ENCODE measurements around the gene TSPYL6.
"Not testable (repeated sequence)": the region's sequence is repeated elsewhere in the genome, so short reads cannot be mapped to it uniquely, and the experiment has no call there.

The TSPYL6 gene

DNA sequence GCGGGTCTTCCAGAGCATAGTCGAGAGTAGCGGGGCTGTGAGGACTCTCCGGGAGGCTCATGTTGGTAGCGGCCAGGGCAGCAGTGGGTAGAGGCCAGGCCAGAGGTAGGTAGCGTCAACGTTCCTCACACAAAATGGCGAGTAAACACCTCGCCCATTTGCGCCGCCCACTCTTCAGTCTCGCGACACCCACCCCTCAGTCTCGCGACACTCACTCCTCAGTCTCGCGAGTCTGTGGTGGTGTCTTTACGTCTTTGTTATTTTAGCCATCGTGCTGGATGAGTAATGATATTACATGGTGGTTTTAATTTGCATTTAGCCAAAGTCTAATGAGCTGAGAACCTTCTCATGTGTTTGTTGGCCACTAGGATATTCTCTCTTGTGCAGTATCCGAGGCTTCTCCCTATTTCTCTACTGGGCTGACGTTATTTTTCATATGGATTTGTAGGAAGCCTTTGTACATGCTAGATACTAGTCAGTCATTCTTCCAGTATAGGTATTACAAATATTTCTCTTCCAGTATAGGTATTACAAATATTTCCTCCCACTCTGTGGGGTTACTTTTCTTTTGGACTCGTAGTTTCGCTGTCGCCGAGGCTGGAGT is at the start of gene TSPYL6:
TSPYL6 (minus strand) TSS at position 139 of the 604 bp plus-strand sequence; CDS start at position 61, 78 bp downstream.
- Histone ChIP-seq H3K4me3 (ENCODE audit: low read length) (no peak within 1 kb of the TSS), H3K36me3 (ENCODE audit: insufficient read depth, low read depth, low read length) (no peaks in the 10 kb centered on the region), H3K27me3 (ENCODE audit: insufficient read depth, low read length) (no peaks in the 10 kb centered on the region), H3K27ac (ENCODE audit: low read length) (no peak within 1 kb of the TSS), H3K4me1 (ENCODE audit: insufficient read depth, low read length) (no peaks in the 10 kb centered on the region), H3K9me3 (ENCODE audit: insufficient read depth, low read depth, low read length) (no peaks in the 10 kb centered on the region), H3K9ac (ENCODE audit: low read depth, low read length) (no peak within 1 kb of the TSS)

GRCh38 chr2:54303631-54304030 is 47.6 kb upstream of the TSPYL6 start:
- H3K9ac ChIP-seq (ENCODE audit: low read depth, low read length), result no peak overlapping the region
- no peaks in the 10 kb centered on the region for H3K9me3 ChIP-seq (ENCODE audit: insufficient read depth, low read depth, low read length)
- H3K27ac ChIP-seq (ENCODE audit: low read length), result no peak overlapping the region
- no peaks in the 10 kb centered on the region for H3K4me1 ChIP-seq (ENCODE audit: insufficient read depth, low read length)
- no peak overlapping the region for H3K4me3 ChIP-seq (ENCODE audit: low read length)
- no peaks in the 10 kb centered on the region for H3K36me3 ChIP-seq (ENCODE audit: insufficient read depth, low read depth, low read length)
- H3K27me3 ChIP-seq (ENCODE audit: insufficient read depth, low read length), result no peaks in the 10 kb centered on the region

DNA sequence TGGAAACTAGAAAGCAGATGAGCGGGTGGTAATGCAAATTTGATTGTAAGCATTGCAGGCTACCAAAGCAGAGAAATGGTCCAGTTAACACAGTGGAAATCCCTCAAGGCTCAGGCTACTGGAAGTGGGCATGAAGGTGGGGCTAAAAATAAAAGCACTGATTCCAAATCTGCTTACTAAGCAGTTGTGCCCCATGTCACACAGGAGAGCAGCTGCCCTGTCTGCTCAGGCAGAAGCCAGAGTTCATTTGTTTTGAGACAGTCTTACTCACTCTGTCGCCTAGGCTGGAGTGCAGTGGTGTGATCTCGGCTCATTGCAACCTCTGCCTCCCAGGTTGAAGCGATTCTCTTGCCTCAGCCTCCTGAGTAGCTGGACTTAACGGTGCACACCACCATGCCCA is 42.5 kb upstream of the TSPYL6 start:
- H3K9ac ChIP-seq (ENCODE audit: low read depth, low read length), result no peak overlapping the region

DNA sequence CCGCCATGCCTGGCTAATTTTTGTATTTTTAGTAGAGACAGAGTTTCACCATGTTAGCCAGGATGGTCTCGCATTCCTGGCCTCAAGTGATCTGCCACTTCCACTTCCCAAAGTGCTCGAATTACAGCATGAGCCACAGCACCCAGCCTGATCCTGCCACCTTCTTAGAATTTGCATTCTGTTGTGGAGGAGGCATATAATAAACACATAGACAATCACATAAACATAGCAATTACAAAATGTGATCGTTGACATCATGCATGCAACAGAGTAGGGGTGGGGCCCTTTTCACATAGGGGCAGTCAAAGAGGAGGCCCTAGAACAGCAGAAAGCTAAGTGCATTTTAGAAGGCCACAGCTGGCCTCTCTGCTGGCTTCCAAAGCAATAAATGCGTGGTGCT is 39.9 kb upstream of the TSPYL6 start:
- H3K4me1 ChIP-seq (ENCODE audit: insufficient read depth, low read length), result no peaks in the 10 kb centered on the region; the same call in 1 of the 2 replicates
- H3K9ac ChIP-seq (ENCODE audit: low read depth, low read length), result no peak overlapping the region
- no peaks in the 10 kb centered on the region for H3K36me3 ChIP-seq (ENCODE audit: insufficient read depth, low read depth, low read length)
- H3K27ac ChIP-seq (ENCODE audit: low read length), result no peak overlapping the region
- no peak overlapping the region for H3K4me3 ChIP-seq (ENCODE audit: low read length)
- H3K27me3 ChIP-seq (ENCODE audit: insufficient read depth, low read length), result peaks cover 27% of the 10 kb centered on the region
- no peaks in the 10 kb centered on the region for H3K9me3 ChIP-seq (ENCODE audit: insufficient read depth, low read depth, low read length)

More for the DNA sequence above, 42.5 kb upstream of the TSPYL6 start:
- H3K36me3 ChIP-seq (ENCODE audit: insufficient read depth, low read depth, low read length), result no peaks in the 10 kb centered on the region
- no peak overlapping the region for H3K27ac ChIP-seq (ENCODE audit: low read length)
- H3K27me3 ChIP-seq (ENCODE audit: insufficient read depth, low read length), result peaks cover 3% of the 10 kb centered on the region
- no peaks in the 10 kb centered on the region for H3K9me3 ChIP-seq (ENCODE audit: insufficient read depth, low read depth, low read length)
- no peaks in the 10 kb centered on the region for H3K4me1 ChIP-seq (ENCODE audit: insufficient read depth, low read length)
- no peak overlapping the region for H3K4me3 ChIP-seq (ENCODE audit: low read length)

GRCh38 chr2:54294665-54295064 is 38.6 kb upstream of the TSPYL6 start:
- H3K9ac ChIP-seq (ENCODE audit: low read depth, low read length); H3K4me1 ChIP-seq (ENCODE audit: insufficient read depth, low read length); H3K27ac ChIP-seq (ENCODE audit: low read length); H3K4me3 ChIP-seq (ENCODE audit: low read length); H3K9me3 ChIP-seq (ENCODE audit: insufficient read depth, low read depth, low read length); H3K36me3 ChIP-seq (ENCODE audit: insufficient read depth, low read depth, low read length): not testable (repeated sequence)
- peaks cover 40% of the 10 kb centered on the region for H3K27me3 ChIP-seq (ENCODE audit: insufficient read depth, low read length)

GRCh38 chr2:54290356-54291025 is 34.5 kb upstream of the TSPYL6 start:
- no peaks in the 10 kb centered on the region for H3K9me3 ChIP-seq (ENCODE audit: insufficient read depth, low read depth, low read length)
- H3K36me3 ChIP-seq (ENCODE audit: insufficient read depth, low read depth, low read length), result no peaks in the 10 kb centered on the region
- H3K27me3 ChIP-seq (ENCODE audit: insufficient read depth, low read length), result peaks cover 78% of the 10 kb centered on the region
- H3K4me1 ChIP-seq (ENCODE audit: insufficient read depth, low read length), result peaks cover 22% of the 10 kb centered on the region; the same call in 1 of the 2 replicates
- peak overlapping the region; percentile 45 for H3K4me3 ChIP-seq (ENCODE audit: low read length)
- H3K27ac ChIP-seq (ENCODE audit: low read length), result no peak overlapping the region
- H3K9ac ChIP-seq (ENCODE audit: low read depth, low read length), result no peak overlapping the region

GRCh38 chr2:54289917-54290316 is 33.9 kb upstream of the TSPYL6 start:
- no peak overlapping the region for H3K9ac ChIP-seq (ENCODE audit: low read depth, low read length)
- H3K36me3 ChIP-seq (ENCODE audit: insufficient read depth, low read depth, low read length), result no peaks in the 10 kb centered on the region
- peak overlapping the region; percentile 45 for H3K4me3 ChIP-seq (ENCODE audit: low read length)
- H3K4me1 ChIP-seq (ENCODE audit: insufficient read depth, low read length), result peaks cover 22% of the 10 kb centered on the region; the same call in 1 of the 2 replicates
- H3K27me3 ChIP-seq (ENCODE audit: insufficient read depth, low read length), result peaks cover 78% of the 10 kb centered on the region
- H3K9me3 ChIP-seq (ENCODE audit: insufficient read depth, low read depth, low read length), result no peaks in the 10 kb centered on the region
- no peak overlapping the region for H3K27ac ChIP-seq (ENCODE audit: low read length)

DNA sequence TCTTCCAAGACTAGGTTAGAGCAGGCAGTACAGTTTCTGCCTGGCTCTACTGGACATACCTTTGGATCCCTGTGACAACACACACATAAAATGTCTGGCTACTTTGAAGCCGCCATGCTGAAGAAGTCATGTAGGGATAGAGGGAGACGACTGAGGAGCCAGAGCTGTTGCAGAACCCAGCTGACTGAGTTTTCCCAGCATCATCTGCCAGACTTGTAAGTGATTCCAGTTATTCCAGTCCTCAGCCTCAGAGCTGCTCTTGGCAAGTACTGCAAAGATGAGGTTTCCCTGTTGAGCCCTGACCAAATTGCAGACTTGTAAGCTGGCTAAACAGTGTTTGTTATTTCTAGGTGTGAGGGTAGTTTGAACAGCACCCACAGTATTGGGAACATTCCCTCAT is 31.5 kb upstream of the TSPYL6 start:
- H3K27ac ChIP-seq (ENCODE audit: low read length), result no peak overlapping the region
- peaks cover 22% of the 10 kb centered on the region; the same call in 1 of the 2 replicates for H3K4me1 ChIP-seq (ENCODE audit: insufficient read depth, low read length)
- no peak overlapping the region for H3K4me3 ChIP-seq (ENCODE audit: low read length)
- H3K9me3 ChIP-seq (ENCODE audit: insufficient read depth, low read depth, low read length), result no peaks in the 10 kb centered on the region
- H3K9ac ChIP-seq (ENCODE audit: low read depth, low read length), result no peak overlapping the region
- peaks cover 65% of the 10 kb centered on the region for H3K27me3 ChIP-seq (ENCODE audit: insufficient read depth, low read length)
- H3K36me3 ChIP-seq (ENCODE audit: insufficient read depth, low read depth, low read length), result no peaks in the 10 kb centered on the region

DNA sequence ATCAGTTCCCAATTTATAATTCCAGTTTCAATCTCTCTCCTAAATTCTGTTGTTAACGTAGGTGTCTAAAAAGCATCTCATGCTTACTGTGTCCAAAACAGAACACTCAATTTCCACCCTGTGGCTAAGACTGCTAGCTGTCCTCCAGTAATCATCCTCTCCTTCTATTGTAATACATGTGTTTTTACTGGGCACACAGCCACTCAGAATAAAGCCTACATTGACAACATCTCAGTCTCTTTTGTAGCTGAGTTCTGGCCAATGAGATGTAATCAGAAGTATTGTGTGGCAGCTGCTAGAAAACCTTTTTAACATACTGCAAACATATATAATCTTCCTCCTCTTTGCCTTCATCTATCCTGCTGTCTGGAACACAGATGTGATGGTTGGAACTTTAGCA is 29.4 kb upstream of the TSPYL6 start:
- H3K27me3 ChIP-seq (ENCODE audit: insufficient read depth, low read length), result peaks cover 46% of the 10 kb centered on the region
- H3K9ac ChIP-seq (ENCODE audit: low read depth, low read length), result no peak overlapping the region
- no peaks in the 10 kb centered on the region for H3K36me3 ChIP-seq (ENCODE audit: insufficient read depth, low read depth, low read length)
- H3K4me1 ChIP-seq (ENCODE audit: insufficient read depth, low read length), result peaks cover 17% of the 10 kb centered on the region; the same call in 1 of the 2 replicates
- no peak overlapping the region for H3K27ac ChIP-seq (ENCODE audit: low read length)
- H3K9me3 ChIP-seq (ENCODE audit: insufficient read depth, low read depth, low read length), result no peaks in the 10 kb centered on the region
- H3K4me3 ChIP-seq (ENCODE audit: low read length), result no peak overlapping the region

GRCh38 chr2:54284826-54285225 is 28.8 kb upstream of the TSPYL6 start:
- no peak overlapping the region for H3K9ac ChIP-seq (ENCODE audit: low read depth, low read length)
- no peaks in the 10 kb centered on the region for H3K9me3 ChIP-seq (ENCODE audit: insufficient read depth, low read depth, low read length)
- H3K4me1 ChIP-seq (ENCODE audit: insufficient read depth, low read length), result peaks cover 16% of the 10 kb centered on the region; the same call in 1 of the 2 replicates
- H3K27ac ChIP-seq (ENCODE audit: low read length), result no peak overlapping the region
- no peaks in the 10 kb centered on the region for H3K36me3 ChIP-seq (ENCODE audit: insufficient read depth, low read depth, low read length)
- peaks cover 40% of the 10 kb centered on the region for H3K27me3 ChIP-seq (ENCODE audit: insufficient read depth, low read length)
- H3K4me3 ChIP-seq (ENCODE audit: low read length), result no peak overlapping the region

GRCh38 chr2:54279385-54279784 is 23.4 kb upstream of the TSPYL6 start:
- Histone ChIP-seq H3K4me1 (ENCODE audit: insufficient read depth, low read length) (no peaks in the 10 kb centered on the region), H3K36me3 (ENCODE audit: insufficient read depth, low read depth, low read length) (no peaks in the 10 kb centered on the region), H3K9ac (ENCODE audit: low read depth, low read length) (no peak overlapping the region), H3K9me3 (ENCODE audit: insufficient read depth, low read depth, low read length) (no peaks in the 10 kb centered on the region), H3K27ac (ENCODE audit: low read length) (no peak overlapping the region), H3K27me3 (ENCODE audit: insufficient read depth, low read length) (no peaks in the 10 kb centered on the region), H3K4me3 (ENCODE audit: low read length) (no peak overlapping the region)

DNA sequence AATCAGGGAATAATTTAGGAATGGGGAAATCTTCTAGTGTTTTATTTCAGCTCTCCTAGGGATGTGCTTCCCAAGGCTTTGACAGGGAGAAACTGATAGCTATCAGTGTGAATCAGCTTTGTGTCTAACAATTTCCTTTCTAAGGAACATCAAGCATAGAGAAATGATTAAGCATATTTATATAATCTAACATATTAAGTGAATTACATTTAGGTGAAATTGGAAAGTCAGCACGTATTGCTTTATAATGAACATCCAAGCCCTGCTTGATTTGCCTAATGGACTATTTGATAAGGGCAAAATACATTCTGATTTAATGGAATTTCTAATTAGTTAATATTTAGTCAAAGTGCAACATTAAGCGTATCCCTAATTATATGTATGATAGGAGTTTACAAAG is 19.5 kb upstream of the TSPYL6 start:
- Histone ChIP-seq H3K27me3 (ENCODE audit: insufficient read depth, low read length) (no peaks in the 10 kb centered on the region), H3K4me3 (ENCODE audit: low read length) (no peak overlapping the region), H3K27ac (ENCODE audit: low read length) (no peak overlapping the region), H3K4me1 (ENCODE audit: insufficient read depth, low read length) (no peaks in the 10 kb centered on the region), H3K9ac (ENCODE audit: low read depth, low read length) (no peak overlapping the region), H3K36me3 (ENCODE audit: insufficient read depth, low read depth, low read length) (no peaks in the 10 kb centered on the region), H3K9me3 (ENCODE audit: insufficient read depth, low read depth, low read length) (no peaks in the 10 kb centered on the region)
